Activated T-helper 2 cell treated with anti-CD3 and anti-CD28 coated beads, Interferon-gamma antibody, Interleukin-2, Interleukin-4, amounts not matched to agents 10 μg/mL and 5 μg/mL and 100 μg/mL, durations not matched to agents 14 hours and 24 hours and 36 hours (primary cell): ENCODE data around the gene METTL1. TPM values are rescaled to one million over a fixed set of nuclear protein-coding genes. Genes with fewer than 3 reads are reported as not detected.

Experiments used
- DNase-seq: peaks from one replicate; pipeline ENCODE4 v3.0.0; 2021; ENCODE audit warnings: low spot score
- H3K27ac Mint-ChIP-seq: one replicate; pipeline ENCODE4 v1.8.0; 2021; ENCODE audit warnings: mixed read lengths
- H3K27me3 Mint-ChIP-seq: one replicate; pipeline ENCODE4 v1.8.0; 2021; ENCODE audit warnings: low read depth, mixed read lengths
- H3K36me3 Mint-ChIP-seq: one replicate; pipeline ENCODE4 v1.8.0; 2021; ENCODE audit warnings: low read depth, mixed read lengths
- H3K4me1 Mint-ChIP-seq: one replicate; pipeline ENCODE4 v1.8.0; 2021; ENCODE audit warnings: low read depth, mixed read lengths
- H3K4me3 Mint-ChIP-seq: one replicate; pipeline ENCODE4 v1.8.0; 2021; ENCODE audit warnings: low read depth, mild to moderate bottlenecking, moderate library complexity, mixed read lengths
- H3K9me3 Mint-ChIP-seq: one replicate; pipeline ENCODE4 v1.8.0; 2021; ENCODE audit warnings: mixed read lengths
- intact Hi-C: fragments of 100-400 bp; cut with micrococcal nuclease; formaldehyde crosslinking; loops from one replicate; pipeline ENCODE4 v1.15.1; 2023
- total RNA-seq: library from RNA; stranded (reverse); gene quantifications from 2 replicates; pipeline ENCODE4 v1.2.3, GENCODE V29; 2022

Gene METTL1
- total RNA-seq, 1 donor from 2014 or later = 61.2 TPM

DNA sequence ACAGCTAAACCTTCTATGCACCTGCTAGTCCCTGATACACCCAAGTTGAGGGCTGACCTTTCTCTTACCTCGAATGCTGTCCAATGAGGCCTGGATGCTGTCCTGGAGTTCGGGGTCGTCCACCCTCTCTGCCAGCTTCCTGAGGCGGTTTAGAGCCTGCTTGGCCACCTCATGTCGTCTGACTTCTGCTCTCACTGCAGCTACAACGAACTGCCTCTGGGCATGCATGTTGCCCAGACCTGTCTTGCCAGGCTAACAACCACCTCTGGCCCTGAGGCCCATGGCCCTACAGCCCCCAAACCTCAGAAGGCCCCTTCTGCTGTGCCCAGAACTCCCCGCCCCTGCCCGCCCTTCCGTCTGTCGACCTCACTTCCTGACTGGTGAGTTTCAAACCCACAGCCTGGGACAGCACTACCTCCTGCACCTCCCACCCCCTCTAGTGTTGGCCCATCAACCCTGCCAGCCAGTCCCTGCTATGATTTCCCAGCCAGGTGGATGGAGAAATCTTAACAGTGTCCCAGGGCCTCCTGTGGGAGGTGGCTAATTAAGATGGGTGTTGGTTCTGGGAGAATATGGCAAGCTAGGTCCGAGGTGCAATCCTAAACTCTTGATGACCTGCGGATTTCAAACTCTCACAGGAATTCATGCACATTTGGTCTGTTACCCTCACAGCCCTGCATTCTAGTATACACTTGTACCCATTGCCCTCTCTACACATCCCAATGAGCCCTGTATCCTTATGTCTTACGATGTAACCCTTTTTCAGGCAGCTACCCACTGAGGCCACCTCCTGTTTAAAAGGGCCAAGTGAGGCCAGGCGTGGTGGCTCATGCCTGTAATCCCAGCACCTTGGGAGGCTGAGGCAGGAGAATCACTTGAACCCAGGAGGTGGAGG is 29.8 kb downstream of the METTL1 start:
- no peaks in the 10 kb centered on the region for H3K9me3 Mint-ChIP-seq
- peak; percentile 75 for DNase-seq
- intact Hi-C loops = loop anchor here (2.0 to 5.0 kb wide), 3 partner anchors 110 to 255 kb away; partner anchors contain the start of genes B4GALNT1 and MARS1
- peaks cover 24% of the 10 kb centered on the region for H3K36me3 Mint-ChIP-seq
- H3K27ac Mint-ChIP-seq = peak overlapping the region; percentile 78
- no peaks in the 10 kb centered on the region for H3K27me3 Mint-ChIP-seq
- H3K4me3 Mint-ChIP-seq = peak overlapping the region; percentile 83
- H3K4me1 Mint-ChIP-seq = peaks cover 44% of the 10 kb centered on the region

DNA sequence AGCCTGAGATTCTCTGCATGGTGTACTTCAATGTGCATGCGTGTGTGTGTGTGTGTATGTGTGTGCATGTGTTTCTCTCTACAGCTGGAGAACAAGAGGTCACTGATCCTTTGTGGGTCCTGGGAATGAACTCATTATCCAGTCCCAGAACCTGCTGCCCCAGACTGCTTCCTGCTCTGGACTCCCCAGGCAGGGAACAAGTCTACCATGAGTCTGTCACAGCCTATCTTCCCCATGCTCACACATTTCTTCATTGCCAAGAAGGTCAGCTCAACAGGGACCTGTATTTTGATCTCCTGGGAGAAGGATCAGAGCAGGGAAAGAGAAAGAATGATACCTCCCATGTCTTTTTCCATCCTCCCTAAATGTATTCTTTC is 30.5 kb downstream of the METTL1 start:
- no peaks in the 10 kb centered on the region for H3K27me3 Mint-ChIP-seq
- no peaks in the 10 kb centered on the region for H3K9me3 Mint-ChIP-seq
- peak overlapping the region; percentile 78 for H3K27ac Mint-ChIP-seq
- peaks cover 24% of the 10 kb centered on the region for H3K36me3 Mint-ChIP-seq
- DNase-seq = no peak
- intact Hi-C loops = loop anchor here (5.0 kb wide), 2 partner anchors 109 to 254 kb away; partner anchors contain the start of genes B4GALNT1 and MARS1
- peaks cover 45% of the 10 kb centered on the region for H3K4me1 Mint-ChIP-seq
- peak overlapping the region; percentile 83 for H3K4me3 Mint-ChIP-seq

DNA sequence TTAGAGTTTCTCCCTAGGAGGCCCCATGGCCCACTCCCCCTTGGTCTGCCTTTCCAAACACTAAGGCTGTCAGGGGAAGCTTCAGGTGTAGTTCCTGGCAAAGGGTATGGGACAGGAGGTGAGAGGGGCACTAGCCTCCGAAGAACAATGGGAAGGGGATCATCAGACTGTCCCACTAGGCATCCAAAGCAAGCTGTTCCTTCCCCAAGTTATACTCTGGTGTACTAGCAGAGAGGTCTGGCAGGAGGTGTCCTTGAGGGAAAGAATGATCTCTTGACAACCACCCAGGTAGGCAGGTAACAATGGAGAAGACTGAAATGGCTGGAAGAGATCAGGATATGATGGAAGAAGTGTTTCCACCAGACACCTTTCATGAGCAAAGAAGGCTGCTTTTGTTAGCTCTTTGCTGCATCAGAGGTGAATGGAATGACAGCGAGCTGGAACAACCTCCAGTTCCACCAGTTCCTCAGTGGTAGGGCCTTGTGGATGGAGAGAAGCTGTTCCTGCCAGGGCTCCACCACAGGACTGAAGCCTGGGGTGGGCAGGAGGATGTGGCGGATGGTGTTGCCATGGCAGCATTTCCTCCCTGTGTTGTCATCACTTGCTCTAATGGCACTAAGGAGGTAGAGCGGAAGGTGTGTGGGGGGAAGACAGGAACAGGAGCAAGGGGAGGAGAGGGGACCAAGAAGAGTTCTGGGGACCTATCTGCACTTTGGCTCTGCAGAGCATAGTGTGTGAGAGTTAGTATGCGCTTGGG is 31.1 kb downstream of the METTL1 start:
- Mint-ChIP-seq H3K27ac (peak overlapping the region; percentile 78), H3K27me3 (no peaks in the 10 kb centered on the region), H3K4me3 (peak overlapping the region; percentile 83), H3K4me1 (peaks cover 40% of the 10 kb centered on the region), H3K9me3 (no peaks in the 10 kb centered on the region), H3K36me3 (peaks cover 21% of the 10 kb centered on the region)
- intact Hi-C loops = loop anchor here (5.0 kb wide), 2 partner anchors 109 to 254 kb away; partner anchors contain the start of genes B4GALNT1 and MARS1
- DNase-seq = peak; percentile 84

DNA sequence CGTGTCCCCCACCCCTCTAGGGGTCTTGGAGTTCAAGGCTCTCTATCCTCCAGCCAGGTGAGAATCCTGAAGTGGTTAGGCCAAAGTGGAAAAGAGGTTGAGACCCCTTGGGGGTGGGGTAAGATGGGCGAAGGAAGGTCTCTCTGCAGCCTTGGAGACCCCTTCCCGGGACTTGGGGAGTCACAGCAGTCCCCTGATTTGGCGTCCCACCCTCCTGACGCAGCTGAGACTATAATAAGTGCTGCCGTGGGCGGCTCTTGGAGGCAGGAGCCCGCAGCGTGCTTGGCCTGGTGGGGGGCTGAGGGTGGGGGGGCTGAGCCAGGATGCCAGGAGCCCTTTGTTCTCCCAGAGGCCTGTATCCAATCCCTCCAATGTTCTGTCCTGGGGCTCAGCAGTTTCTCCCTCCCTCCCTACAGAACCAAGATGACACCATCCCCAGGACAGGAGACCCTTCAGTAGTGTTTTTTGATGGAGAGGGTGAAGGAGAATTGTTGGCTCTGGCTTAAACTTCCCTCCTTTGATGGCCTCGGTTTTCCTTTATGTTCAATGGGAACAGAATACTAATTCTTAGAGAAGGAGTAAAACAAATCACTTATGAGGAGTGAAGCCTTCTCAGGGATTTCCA is 31.9 kb downstream of the METTL1 start:
- Mint-ChIP-seq H3K9me3 (no peaks in the 10 kb centered on the region), H3K27ac (no peak overlapping the region), H3K4me1 (peaks cover 36% of the 10 kb centered on the region), H3K27me3 (no peaks in the 10 kb centered on the region), H3K36me3 (peaks cover 22% of the 10 kb centered on the region), H3K4me3 (peak overlapping the region; percentile 51)
- no peak for DNase-seq
- intact Hi-C loops = loop anchor here (5.0 kb wide), 2 partner anchors 108 to 253 kb away; partner anchors contain the start of genes B4GALNT1 and MARS1

DNA sequence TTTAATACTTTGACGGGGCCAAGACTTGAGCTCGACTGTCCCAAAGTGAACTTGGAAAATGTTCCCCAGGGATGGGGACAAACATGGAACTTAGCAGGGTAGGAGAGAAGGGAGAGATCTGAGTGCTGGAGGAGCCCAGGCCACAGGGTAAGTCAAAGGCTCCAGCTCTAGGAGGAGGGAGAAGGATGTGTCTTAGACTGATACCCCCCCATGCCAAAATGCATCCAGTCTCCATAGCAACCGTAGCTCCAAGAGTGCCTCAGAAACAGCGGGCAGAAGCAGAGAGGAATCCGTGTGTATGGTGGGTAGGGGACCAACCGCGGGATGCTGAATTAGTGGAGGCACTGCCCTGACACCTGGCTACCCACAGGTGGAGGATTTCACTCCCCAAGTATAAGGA is 32.5 kb downstream of the METTL1 start:
- H3K4me1 Mint-ChIP-seq = peaks cover 35% of the 10 kb centered on the region

DNA sequence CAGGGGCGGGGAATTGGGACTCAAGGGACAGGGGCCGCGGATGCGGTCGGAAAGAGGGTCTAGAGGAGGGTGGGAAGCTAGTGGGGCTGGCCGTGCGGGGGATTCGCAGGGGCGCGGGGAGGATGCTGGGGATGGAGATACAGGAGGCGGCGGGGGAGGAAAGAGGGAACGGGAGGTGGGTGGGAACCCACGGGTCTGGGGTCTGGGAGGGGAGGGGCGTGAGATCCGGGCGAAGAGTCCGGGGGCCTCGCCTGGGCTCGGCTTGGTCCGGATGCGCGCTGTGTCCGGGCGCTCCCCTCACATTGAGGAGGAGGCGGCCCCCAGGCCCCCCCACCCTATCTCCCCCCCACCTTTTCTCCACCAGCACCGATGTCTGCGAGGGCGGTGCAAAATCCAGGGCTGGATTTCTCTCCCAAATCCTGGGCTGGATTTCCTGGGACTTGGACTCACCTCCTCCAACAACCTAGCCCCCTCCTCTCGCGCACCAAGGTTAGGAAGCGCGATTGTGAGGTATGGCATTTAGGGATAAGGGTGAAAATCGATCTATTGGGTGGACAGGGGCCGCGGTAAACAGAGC is 33.2 kb downstream of the METTL1 start, which contains the start of gene AGAP2:
Gene AGAP2, minus strand, starts transcription at position 82 of the 577 bp plus-strand sequence. CDS start 496 bp downstream, outside the sequence.
- H3K36me3 Mint-ChIP-seq = peaks cover 31% of the 10 kb centered on the region

More for the DNA sequence above, 32.5 kb downstream of the METTL1 start:
- no peaks in the 10 kb centered on the region for H3K9me3 Mint-ChIP-seq
- DNase-seq = no peak
- H3K36me3 Mint-ChIP-seq = peaks cover 29% of the 10 kb centered on the region
- intact Hi-C loops = no loop called here
- peak overlapping the region; percentile 51 for H3K4me3 Mint-ChIP-seq
- H3K27me3 Mint-ChIP-seq = no peaks in the 10 kb centered on the region
- H3K27ac Mint-ChIP-seq = peak overlapping the region; percentile 75

DNA sequence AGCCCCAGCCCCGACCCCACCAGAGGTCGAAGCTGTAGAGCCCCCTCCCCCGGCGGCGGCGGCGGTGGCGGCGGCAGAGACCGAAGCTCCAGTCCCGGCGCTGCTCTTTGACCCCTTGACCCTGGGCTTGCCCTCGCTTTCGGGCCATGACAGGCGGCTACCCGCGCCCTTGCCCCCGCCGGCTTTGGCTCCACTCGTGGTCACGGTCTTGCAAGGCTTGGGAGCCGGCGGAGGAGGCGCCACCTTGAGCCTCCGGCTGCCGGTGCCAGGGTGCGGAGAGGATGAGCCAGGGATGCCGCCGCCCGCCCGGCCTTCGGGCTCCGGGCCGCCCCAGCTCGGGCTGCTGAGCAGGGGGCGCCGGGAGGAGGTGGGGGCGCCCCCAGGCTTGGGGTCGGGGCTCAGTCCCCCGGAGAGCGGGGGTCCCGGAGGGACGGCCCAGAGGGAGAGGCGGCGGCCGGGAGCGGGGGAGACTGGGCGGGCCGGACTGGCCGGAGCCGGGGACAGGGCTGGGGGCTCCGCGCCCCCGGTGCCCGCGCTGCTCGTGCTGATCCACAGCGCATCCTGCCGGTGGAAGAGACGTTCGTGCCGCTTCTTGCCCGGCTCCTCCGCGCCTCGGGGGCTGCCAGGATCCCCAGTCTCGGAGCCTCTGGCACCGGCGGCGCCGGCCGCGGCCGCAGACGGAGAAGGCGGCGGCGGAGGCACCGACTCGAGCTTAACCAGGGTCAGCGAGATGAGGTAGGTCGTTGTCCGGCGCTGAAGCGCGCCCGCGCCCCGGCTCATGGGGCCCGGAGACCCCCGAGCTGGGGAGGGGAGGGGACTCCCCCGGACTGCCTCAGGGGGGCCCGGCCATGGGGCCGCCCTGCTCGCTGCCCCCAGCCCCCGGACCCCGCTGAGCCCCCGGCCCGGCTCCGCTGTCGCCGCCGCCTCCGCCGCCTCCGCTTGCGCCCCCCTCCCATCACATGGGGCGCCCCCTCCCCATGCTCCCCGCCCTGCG is 34.1 kb downstream of the METTL1 start:
- intact Hi-C loops = no loop called here
- Mint-ChIP-seq H3K27ac (no peak overlapping the region), H3K4me3 (no peak overlapping the region), H3K9me3 (no peaks in the 10 kb centered on the region), H3K36me3 (peaks cover 36% of the 10 kb centered on the region), H3K27me3 (no peaks in the 10 kb centered on the region), H3K4me1 (peaks cover 28% of the 10 kb centered on the region)
- no peak for DNase-seq

More for the DNA sequence above, 33.2 kb downstream of the METTL1 start, which contains the start of gene AGAP2:
- DNase-seq = no peak
- H3K9me3 Mint-ChIP-seq = no peaks in the 10 kb centered on the region
- peak within 1 kb of the TSS; percentile 75 for H3K27ac Mint-ChIP-seq
- intact Hi-C loops = no loop called here
- H3K4me3 Mint-ChIP-seq = peak within 1 kb of the TSS; percentile 51
- no peaks in the 10 kb centered on the region for H3K27me3 Mint-ChIP-seq
- peaks cover 28% of the 10 kb centered on the region for H3K4me1 Mint-ChIP-seq

DNA sequence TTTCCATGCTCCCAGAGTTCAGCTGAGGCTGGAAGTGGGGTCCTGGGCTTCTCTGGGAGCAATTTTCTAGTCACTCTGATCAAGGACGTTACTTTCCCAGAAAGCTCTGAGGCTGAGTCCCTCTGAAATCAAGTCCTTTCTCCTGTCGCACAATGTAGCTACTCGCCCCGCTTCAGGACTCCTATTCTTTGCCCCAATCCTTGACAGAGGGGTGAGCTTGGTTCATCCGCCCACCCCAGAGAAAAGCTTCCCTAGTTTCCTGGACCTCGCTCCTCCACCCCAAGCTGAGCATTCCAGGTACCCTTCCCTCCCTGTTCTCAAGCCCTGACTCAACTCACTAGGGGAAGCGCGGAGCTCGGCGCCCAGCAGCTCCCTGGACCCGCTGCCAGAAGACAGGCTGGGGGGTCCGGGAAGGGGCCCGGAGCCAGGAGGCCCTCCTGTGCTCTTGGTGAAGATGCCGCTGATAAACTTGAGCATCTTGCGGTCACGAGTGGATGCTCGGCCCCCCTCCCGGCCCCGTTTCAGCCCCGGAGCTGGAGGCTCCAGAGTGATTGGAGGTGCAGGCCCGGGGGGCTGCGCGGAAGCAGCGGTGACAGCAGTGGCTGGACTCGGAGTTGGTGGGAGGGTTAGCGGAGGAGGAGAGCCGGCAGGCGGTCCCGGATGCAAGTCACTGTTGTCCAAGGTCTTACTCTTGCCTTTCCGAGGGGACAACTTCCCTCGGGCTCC is 35.0 kb downstream of the METTL1 start:
- H3K4me1 Mint-ChIP-seq = peaks cover 24% of the 10 kb centered on the region
- no peak for DNase-seq
- H3K36me3 Mint-ChIP-seq = peaks cover 45% of the 10 kb centered on the region
- no peak overlapping the region for H3K27ac Mint-ChIP-seq
- no peaks in the 10 kb centered on the region for H3K9me3 Mint-ChIP-seq
- intact Hi-C loops = no loop called here
- no peaks in the 10 kb centered on the region for H3K27me3 Mint-ChIP-seq
- H3K4me3 Mint-ChIP-seq = no peak overlapping the region

DNA sequence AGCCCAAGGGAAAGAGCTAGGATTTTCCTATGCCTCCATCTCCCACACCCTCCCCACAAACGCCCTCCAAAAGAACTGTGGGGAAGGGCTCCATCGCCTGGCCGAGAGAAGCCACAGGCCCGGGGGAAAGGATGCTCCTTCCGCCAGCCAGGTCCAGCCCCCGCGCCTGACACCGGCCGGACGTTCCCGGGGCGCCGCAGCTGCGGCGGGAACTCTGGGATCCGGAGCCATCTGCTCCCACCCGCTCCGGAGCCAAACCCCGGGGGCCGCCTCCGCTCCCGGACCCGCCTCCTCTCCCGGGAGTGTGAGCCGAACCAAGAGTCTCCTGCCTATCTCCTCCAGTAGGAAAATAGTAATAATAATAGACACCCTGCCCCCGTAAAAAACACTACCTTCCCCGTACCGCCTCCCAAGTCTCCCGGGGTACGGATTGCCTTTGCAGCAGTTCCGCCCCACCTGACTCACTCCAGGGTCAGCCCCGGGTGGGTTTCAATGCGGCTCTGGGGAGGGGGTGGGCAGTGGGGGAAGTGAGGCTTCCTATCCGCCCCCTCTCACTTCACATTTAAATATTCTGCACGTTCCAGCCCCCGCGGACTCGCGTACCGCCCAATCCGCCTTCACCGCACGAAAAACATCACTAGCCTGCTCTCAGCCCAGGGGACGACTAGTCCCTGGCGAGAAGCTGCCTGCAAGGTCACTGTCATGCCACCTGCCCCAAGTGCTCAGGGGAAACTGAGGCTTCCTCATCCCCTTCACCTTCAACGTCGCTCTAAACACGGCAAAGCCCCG is 35.8 kb downstream of the METTL1 start:
- no peaks in the 10 kb centered on the region for H3K27me3 Mint-ChIP-seq
- H3K27ac Mint-ChIP-seq = no peak overlapping the region
- intact Hi-C loops = no loop called here
- peaks cover 50% of the 10 kb centered on the region for H3K36me3 Mint-ChIP-seq
- no peak for DNase-seq
- H3K9me3 Mint-ChIP-seq = no peaks in the 10 kb centered on the region
- H3K4me1 Mint-ChIP-seq = peaks cover 21% of the 10 kb centered on the region
- H3K4me3 Mint-ChIP-seq = no peak overlapping the region

DNA sequence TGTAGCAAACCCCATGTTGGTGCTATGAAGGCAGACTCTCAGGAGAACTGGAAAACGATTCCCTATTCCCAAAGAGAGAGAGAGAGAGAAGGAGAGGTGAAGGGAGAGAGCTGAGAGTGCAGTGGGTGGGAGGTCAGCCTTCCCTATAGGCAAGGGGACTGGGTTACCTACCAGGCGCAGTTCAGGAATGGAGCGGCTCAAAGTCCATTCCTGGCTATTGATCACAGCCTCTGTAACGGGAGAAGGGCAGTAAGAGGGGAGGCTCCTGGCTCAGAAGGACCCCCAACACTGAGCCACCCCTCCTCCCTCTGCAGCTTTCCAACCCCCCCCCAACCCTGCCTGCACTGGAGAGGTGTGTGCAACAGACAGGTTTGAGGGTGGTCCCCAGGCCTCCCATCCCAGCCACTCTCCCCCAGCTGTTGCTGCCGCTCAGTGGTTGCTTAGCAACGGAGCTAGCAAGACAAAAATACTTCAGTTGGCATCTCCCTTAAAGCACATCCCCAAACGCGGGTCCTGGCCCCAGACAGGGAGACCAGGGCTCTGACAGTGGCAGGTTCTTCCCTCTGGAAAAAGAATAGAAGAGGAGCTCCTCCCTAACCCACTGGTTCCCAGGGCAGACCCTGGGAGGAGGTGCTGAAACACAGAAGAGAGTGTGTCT is 36.6 kb downstream of the METTL1 start:
- Mint-ChIP-seq H3K9me3 (no peaks in the 10 kb centered on the region), H3K27ac (no peak overlapping the region), H3K27me3 (no peaks in the 10 kb centered on the region), H3K4me3 (no peak overlapping the region), H3K4me1 (peaks cover 14% of the 10 kb centered on the region), H3K36me3 (peaks cover 58% of the 10 kb centered on the region)
- intact Hi-C loops = no loop called here
- DNase-seq = no peak
